ENCODE results near the gene PJVK.

PJVK gene

GRCh38 chr2:178482437-178482836 lies 31.3 kb downstream of the PJVK start:
- DNase-seq: no peak

- DNase-seq: no peak
Measured at GRCh38 chr2:178484245-178485041, 33.3 kb downstream of the PJVK start.

GRCh38 chr2:178485356-178485755 lies 34.2 kb downstream of the PJVK start:
- DNase-seq: no peak

- no peak for DNase-seq
Measured at GRCh38 chr2:178491612-178492011, 40.4 kb downstream of the PJVK start.

- no peak for DNase-seq
Measured at GRCh38 chr2:178496049-178496448, 44.9 kb downstream of the PJVK start.

- DNase-seq: no peak
Measured at GRCh38 chr2:178498137-178498536, 47.0 kb downstream of the PJVK start.

GRCh38 chr2:178499640-178500039 lies 48.5 kb downstream of the PJVK start:
- DNase-seq: no peak

GRCh38 chr2:178502751-178503150 lies 51.6 kb downstream of the PJVK start:
- no peak for DNase-seq

GRCh38 chr2:178506101-178506500 lies 54.9 kb downstream of the PJVK start:
- no peak for DNase-seq

- no peak for DNase-seq
Measured at GRCh38 chr2:178506524-178506923, 55.3 kb downstream of the PJVK start.

GRCh38 chr2:178506949-178507348 lies 55.8 kb downstream of the PJVK start:
- no peak for DNase-seq

GRCh38 chr2:178508646-178509045 lies 57.5 kb downstream of the PJVK start:
- DNase-seq: no peak

GRCh38 chr2:178510384-178510783 lies 59.2 kb downstream of the PJVK start:
- no peak for DNase-seq
